GM12878 (cell line): ENCODE data around the gene MAN1B1. TPM values are rescaled to one million over a fixed set of nuclear protein-coding genes. Genes with fewer than 3 reads are reported as not detected.

Source experiments
- ATAC-seq: fragments of 200-7000 bp; cut with Tn5 transposase; 3 replicates; pipeline ENCODE4 v1.9.1; 2020; ENCODE audit warnings: mild to moderate bottlenecking, moderate library complexity
- BruUV-seq: library from RNA; stranded (reverse); fragments of 400-500 nt; replicated peaks from 2 replicates; lab custom pipeline; 2021; lab: Mats Ljungman, UMichigan
- CTCF ChIA-PET: fragments of 300-600 bp; sonication (Branson Sonifier 250); formaldehyde crosslinking; extraction: SDS; loops from one replicate; lab custom pipeline; 2021; ENCODE audit warnings: inconsistent platforms; lab: Yijun Ruan, JAX
- POLR2A ChIA-PET: fragments of 350-600 bp; formaldehyde crosslinking; extraction: SDS; loops from one replicate; lab custom pipeline; 2021; ENCODE audit warnings: inconsistent platforms; lab: Charles Lee
- RAD21 ChIA-PET: fragments of 300-600 bp; sonication (Branson Sonifier 250); formaldehyde crosslinking; loops from one replicate; lab custom pipeline; 2023; ENCODE audit warnings: antibody characterized with exemption; ENCODE audit not compliant: unreplicated experiment; lab: Charles Lee
- SMC1A ChIA-PET: fragments of 300-600 bp; sonication (Branson Sonifier 250); formaldehyde crosslinking; loops from one replicate; lab custom pipeline; 2023; ENCODE audit not compliant: unreplicated experiment, uncharacterized antibody; lab: Charles Lee
- DNase-seq: peaks from one replicate; pipeline ENCODE4 v3.0.0-alpha.2; 2011; ENCODE audit warnings: low read depth, low spot score
- FAIRE-seq: peaks from 3 replicates; lab custom pipeline; 2011; peaks lifted over from hg19 to GRCh38; lab: Jason Lieb, UNC
- H2AFZ ChIP-seq: 2 replicates; pipeline ENCODE4 v1.6.0; 2011; ENCODE audit warnings: low read depth, low read length, control low read depth; ENCODE audit not compliant: control insufficient read depth
- H3K27ac ChIP-seq: 2 replicates; pipeline ENCODE4 v1.5.1; 2011; ENCODE audit warnings: control low read depth; ENCODE audit not compliant: control insufficient read depth, insufficient read depth
- H3K27me3 ChIP-seq, 2 experiments: replicated peaks in 1 of 2; 2 replicates each; pipeline versions ENCODE4 v1.6.0 to v1.6.1; 2011; ENCODE audit warnings: low read length in 1 of 2; ENCODE audit not compliant: control insufficient read depth in 2 of 2, insufficient read depth in 2 of 2
- H3K36me3 ChIP-seq, 2 experiments: 2 replicates each; pipeline ENCODE4 v1.5.1; 2011; ENCODE audit warnings: low read length in 1 of 2; ENCODE audit not compliant: control insufficient read depth in 2 of 2, insufficient read depth in 2 of 2
- H3K4me1 ChIP-seq: 2 replicates; pipeline ENCODE4 v1.6.1; 2011; ENCODE audit warnings: mild to moderate bottlenecking, low read length, moderate library complexity, mixed read lengths; ENCODE audit not compliant: control insufficient read depth, insufficient read depth
- H3K4me2 ChIP-seq: 2 replicates; pipeline ENCODE4 v1.6.0; 2011; ENCODE audit warnings: control low read depth; ENCODE audit not compliant: control insufficient read depth, insufficient read depth
- H3K4me3 ChIP-seq: fragments of 200-600 bp; sonication (generic); 2 replicates; pipeline ENCODE4 v1.5.1; 2016
- H3K79me2 ChIP-seq: 2 replicates; pipeline ENCODE4 v1.6.0; 2011; ENCODE audit warnings: low read length; ENCODE audit not compliant: control insufficient read depth, insufficient read depth
- H3K9ac ChIP-seq: 2 replicates; pipeline ENCODE4 v1.8.0; 2011; ENCODE audit warnings: low read length, control low read depth, mixed read lengths; ENCODE audit not compliant: control insufficient read depth, insufficient read depth
- H3K9me3 ChIP-seq: replicated peaks from 3 replicates; pipeline ENCODE4 v1.5.1; 2011; ENCODE audit warnings: mild to moderate bottlenecking, low read length; ENCODE audit not compliant: control insufficient read depth, insufficient read depth
- H4K20me1 ChIP-seq: 2 replicates; pipeline ENCODE4 v1.6.0; 2011; ENCODE audit not compliant: control insufficient read depth, insufficient read depth
- ASH2L ChIP-seq: fragments of 300-600, 200-600 bp; sonication (generic); IDR thresholded peaks from 2 replicates; pipeline ENCODE4 v1.6.1; 2017; ENCODE audit warnings: low read depth, mild to moderate bottlenecking, borderline replicate concordance
- BCL3 ChIP-seq: IDR thresholded peaks from 2 replicates; pipeline ENCODE4 v1.6.1; 2011; ENCODE audit warnings: borderline replicate concordance, low read depth, mild to moderate bottlenecking, moderate library complexity, low read length; ENCODE audit not compliant: insufficient read depth, poor library complexity, severe bottlenecking
- E2F4 ChIP-seq: IDR thresholded peaks from 2 replicates; pipeline ENCODE4 v1.6.1; 2012; ENCODE audit warnings: low read depth, low read length, improper control_type of control experiment
- EGR1 ChIP-seq, 2 experiments: IDR thresholded peaks; 1 replicate in 1 of 2; 2 replicates in 1 of 2; pipeline ENCODE4 v1.6.1; 2011 to 2012; ENCODE audit warnings: low read depth in 2 of 2, low read length in 2 of 2, borderline replicate concordance in 1 of 2, mild to moderate bottlenecking in 1 of 2, moderate library complexity in 1 of 2
- MEF2A ChIP-seq: IDR thresholded peaks from 2 replicates; pipeline ENCODE4 v1.6.1; 2011; ENCODE audit warnings: low read depth, mild to moderate bottlenecking, low read length, moderate library complexity; ENCODE audit not compliant: insufficient read depth
- MEF2B ChIP-seq: fragments of 450-650 bp; IDR thresholded peaks from 2 replicates; pipeline ENCODE4 v1.6.1; 2018; ENCODE audit warnings: mild to moderate bottlenecking, moderate library complexity; ENCODE audit not compliant: partially characterized antibody, poor library complexity, severe bottlenecking
- MTA2 ChIP-seq: fragments of 450-650 bp; IDR thresholded peaks from 2 replicates; pipeline ENCODE4 v1.6.1; 2016; ENCODE audit warnings: low read depth, mild to moderate bottlenecking, moderate library complexity
- NFYA ChIP-seq: IDR thresholded peaks from 2 replicates; pipeline ENCODE4 v1.6.1; 2011; ENCODE audit warnings: low read depth, mild to moderate bottlenecking, low read length, improper control_type of control experiment, borderline replicate concordance
- PRDM15 ChIP-seq: fragments of 450-650 bp; formaldehyde crosslinking; IDR thresholded peaks from 2 replicates; pipeline ENCODE4 v1.4.0; 2020; ENCODE audit warnings: mild to moderate bottlenecking, moderate library complexity
- USF2 ChIP-seq: IDR thresholded peaks from 2 replicates; pipeline ENCODE4 v1.6.1; 2011; ENCODE audit warnings: low read depth, low read length, improper control_type of control experiment, borderline replicate concordance
- ZNF24 ChIP-seq: fragments of 450-650 bp; IDR thresholded peaks from 2 replicates; pipeline ENCODE4 v1.6.1; 2017; ENCODE audit warnings: antibody characterized with exemption, mild to moderate bottlenecking
- ZSCAN29 ChIP-seq: fragments of 450-650 bp; IDR thresholded peaks from 2 replicates; pipeline ENCODE4 v1.6.1; 2017; ENCODE audit warnings: mild to moderate bottlenecking, moderate library complexity
- WGBS: methylation state at CpG from one replicate; pipeline ENCODE4 v1.1.6; 2016; ENCODE audit warnings: low lambda C conversion rate; ENCODE audit not compliant: insufficient replicate concordance, insufficient coverage; ENCODE audit errors: missing lambda C conversion rate; 5-methylcytosine and 5-hydroxymethylcytosine counted together
- in situ Hi-C: fragments of 300-500 bp; cut with MboI; formaldehyde crosslinking; loops from 9 replicates; pipeline ENCODE4 v1.14.3; 2018; ENCODE audit warnings: mixed read lengths
- intact Hi-C: fragments of 100-400 bp; cut with micrococcal nuclease; formaldehyde crosslinking; loops from one replicate; pipeline ENCODE4 v1.14.2; 2022; ENCODE audit not compliant: unreplicated experiment
- polyA plus RNA-seq, 11 experiments: library from polyadenylated mRNA; depleted of rRNA in 4 of 11; unstranded in 6 of 11; stranded (reverse) in 5 of 11; fragments of >200 nt; fragmentation: Nextera tagmentation in 4 of 11; fragmentation: Illumina TruSeq in 1 of 11; extraction: Ambion mirVana in 4 of 11; extraction: Trizol in 1 of 11; gene quantifications; 1 replicate in 1 of 11; 2 replicates in 10 of 11; pipeline versions ENCODE4 v1.2.1 to v1.2.3, GENCODE V29; 2011 to 2016; ENCODE audit warnings: inconsistent platforms in 2 of 11, missing spikeins in 2 of 11, low read depth in 1 of 11
- total RNA-seq, 4 experiments: library from RNA; depleted of rRNA in 3 of 4; stranded (reverse); fragments of >200 nt in 3 of 4; fragmentation: Illumina TruSeq in 1 of 4; extraction: Trizol in 1 of 4; gene quantifications; 2 replicates each; pipeline versions ENCODE4 v1.2.1 to v1.2.3, GENCODE V29; 2013 to 2021

Gene MAN1B1
- total and polyA plus RNA-seq, 10 of the 15 experiments (the other 5 are each of a cell fraction or from before 2014, with no cell fraction given): 0.71 to 34.1 (median 22.7) TPM

GRCh38 chr9:137079401-137079787, 7.4 kb upstream of the MAN1B1 start:
- H3K9me3 ChIP-seq: no peaks in the 10 kb centered on the region
- H3K79me2 ChIP-seq: peaks cover 8% of the 10 kb centered on the region
- H3K36me3 ChIP-seq: peaks cover 0 to 5% of the 10 kb centered on the region in 2 experiments; a peak in 3 of 4 replicates
- SMC1A ChIA-PET: no interaction called here
- no peak for DNase-seq
- no peak for ATAC-seq
- TF ChIP-seq ASH2L (no peak), ZNF24 (no peak), MEF2B (no peak), NFYA (no peak), MTA2 (no peak), EGR1 (IDR thresholded peaks at IDR 0.05; ENCODE audit: borderline replicate concordance in 1 of 2, low read depth in 2 of 2, low read length in 2 of 2) (no peak), USF2 (no peak), MEF2A (no peak), BCL3 (no peak), E2F4 (no peak), PRDM15 (CRISPR knock-in tag) (no peak), ZSCAN29 (no peak)
- no peak overlapping the region for H3K4me3 ChIP-seq
- no peaks in the 10 kb centered on the region for H3K27me3 ChIP-seq
- no peak overlapping the region for H3K9ac ChIP-seq
- H3K4me2 ChIP-seq: peak overlapping the region; percentile 30; the same call in 1 of the 2 replicates
- POLR2A ChIA-PET: no interaction called here
- intact Hi-C loops (no loop called here), in situ Hi-C loops (no loop called here)
- H3K27ac ChIP-seq: no peak overlapping the region
- H4K20me1 ChIP-seq: no peaks in the 10 kb centered on the region; the same call in 1 of the 2 replicates
- H2AFZ ChIP-seq: no peak overlapping the region
- H3K4me1 ChIP-seq: peaks cover 36% of the 10 kb centered on the region
- RAD21 ChIA-PET: interaction anchor here (0.6 kb wide), 1 partner anchor 12 kb away, joined by 3 read pairs; no protein-coding TSS in a partner anchor
- WGBS: 92% methylated on average over 13 of the region's 13 CpGs
- no TSS peak for BruUV-seq
- CTCF ChIA-PET: no interaction called here
- no peak for FAIRE-seq
